ENCODE results near the gene INMT.

Gene INMT

DNA sequence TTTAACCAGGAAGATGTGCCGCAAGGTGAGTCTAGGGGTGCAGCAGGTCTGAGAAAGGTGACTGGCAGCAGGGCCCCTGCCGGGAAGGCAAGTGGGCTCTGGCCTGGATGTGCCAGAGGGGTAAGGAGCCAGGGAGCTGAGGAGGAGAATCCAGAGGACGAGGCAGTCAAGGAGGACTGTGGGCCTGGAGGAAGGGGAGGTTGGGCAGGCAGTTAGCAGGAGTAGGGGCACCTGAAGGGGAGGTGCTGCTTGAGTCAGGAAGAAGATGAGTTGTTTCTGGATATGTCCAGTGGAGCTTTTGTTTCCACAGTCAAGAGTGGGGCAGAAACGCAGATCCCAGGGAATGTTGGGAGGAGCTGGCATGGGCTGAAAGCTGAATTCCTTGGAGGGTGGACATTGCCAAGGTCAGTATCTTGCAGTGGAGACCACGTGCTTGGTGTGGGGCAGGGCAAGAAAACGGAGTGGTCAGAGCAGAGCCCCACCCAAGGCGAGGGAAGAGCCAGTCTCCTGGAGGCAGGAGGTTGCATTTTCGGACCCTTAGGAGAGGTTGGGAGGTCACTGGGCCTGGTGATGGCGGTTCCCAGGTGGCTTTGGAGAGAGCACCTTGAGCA, 53.3 kb downstream of the INMT start:
- no peak for DNase-seq (ENCODE audit: low read depth)
- no peak overlapping the region for H3K4me3 ChIP-seq (ENCODE audit: low read depth, low read length)
- TF ChIP-seq, protein P1, sequence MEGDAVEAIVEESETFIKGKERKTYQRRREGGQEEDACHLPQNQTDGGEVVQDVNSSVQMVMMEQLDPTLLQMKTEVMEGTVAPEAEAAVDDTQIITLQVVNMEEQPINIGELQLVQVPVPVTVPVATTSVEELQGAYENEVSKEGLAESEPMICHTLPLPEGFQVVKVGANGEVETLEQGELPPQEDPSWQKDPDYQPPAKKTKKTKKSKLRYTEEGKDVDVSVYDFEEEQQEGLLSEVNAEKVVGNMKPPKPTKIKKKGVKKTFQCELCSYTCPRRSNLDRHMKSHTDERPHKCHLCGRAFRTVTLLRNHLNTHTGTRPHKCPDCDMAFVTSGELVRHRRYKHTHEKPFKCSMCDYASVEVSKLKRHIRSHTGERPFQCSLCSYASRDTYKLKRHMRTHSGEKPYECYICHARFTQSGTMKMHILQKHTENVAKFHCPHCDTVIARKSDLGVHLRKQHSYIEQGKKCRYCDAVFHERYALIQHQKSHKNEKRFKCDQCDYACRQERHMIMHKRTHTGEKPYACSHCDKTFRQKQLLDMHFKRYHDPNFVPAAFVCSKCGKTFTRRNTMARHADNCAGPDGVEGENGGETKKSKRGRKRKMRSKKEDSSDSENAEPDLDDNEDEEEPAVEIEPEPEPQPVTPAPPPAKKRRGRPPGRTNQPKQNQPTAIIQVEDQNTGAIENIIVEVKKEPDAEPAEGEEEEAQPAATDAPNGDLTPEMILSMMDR (IDR thresholded peaks at IDR 0.05; ENCODE audit: insufficient read depth, low read depth, low read length, missing control alignments) = no peak

DNA sequence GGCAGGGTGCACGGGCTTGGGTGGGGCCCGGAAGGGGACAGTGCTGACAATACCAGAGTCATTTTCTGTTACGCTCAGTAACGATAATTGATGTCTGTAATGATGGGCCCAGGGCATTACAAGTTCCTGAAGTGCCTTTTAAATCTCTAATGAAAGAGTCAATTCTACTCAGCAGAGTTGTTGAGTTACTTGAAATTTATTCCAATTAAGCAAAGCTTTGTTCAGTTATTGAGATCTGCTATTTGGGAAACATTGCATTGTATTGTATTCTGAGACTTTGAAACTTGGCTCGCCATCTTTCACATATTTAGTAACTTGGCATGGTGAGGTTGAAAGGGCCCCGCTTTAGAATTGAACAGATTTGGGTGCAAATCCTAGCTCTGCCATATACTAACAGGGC, 54.0 kb downstream of the INMT start:
- DNase-seq (ENCODE audit: low read depth) = no peak
- TF ChIP-seq, protein P1 (IDR thresholded peaks at IDR 0.05; ENCODE audit: insufficient read depth, low read depth, low read length, missing control alignments) = no peak
- no peak overlapping the region for H3K4me3 ChIP-seq (ENCODE audit: low read depth, low read length)

All from GM12865 (cell line).